Lower lobe of right lung (tissue), 2 donors: ENCODE measurements around the gene FARS2. TPM values are rescaled to one million over a fixed set of nuclear protein-coding genes. Genes with fewer than 3 reads are reported as not detected.
"Not testable (repeated sequence)": the region's sequence is repeated elsewhere in the genome, so short reads cannot be mapped to it uniquely, and the experiment has no call there.

ENCODE experiments used
- ATAC-seq, 2 donors: fragments of 200-7000 bp; cut with Tn5 transposase; one replicate each; pipeline ENCODE4 v1.9.1; 2020 to 2022; ENCODE audit warnings: mild to moderate bottlenecking in 2 of 2, moderate library complexity in 2 of 2
- DNase-seq: peaks from one replicate; pipeline ENCODE4 v3.0.0-alpha.2; 2020
- H3K27ac ChIP-seq: fragments of 200-600 bp; one replicate; pipeline ENCODE4 v1.8.0; 2022
- H3K27me3 ChIP-seq: fragments of 200-600 bp; one replicate; pipeline ENCODE4 v1.8.0; 2022; ENCODE audit warnings: low read depth
- H3K36me3 ChIP-seq: fragments of 200-600 bp; one replicate; pipeline ENCODE4 v1.8.0; 2022; ENCODE audit warnings: mild to moderate bottlenecking
- H3K4me1 ChIP-seq: fragments of 200-600 bp; one replicate; pipeline ENCODE4 v1.8.0; 2022
- H3K4me3 ChIP-seq: fragments of 200-600 bp; one replicate; pipeline ENCODE4 v1.8.0; 2022; ENCODE audit warnings: mild to moderate bottlenecking
- H3K9me3 ChIP-seq: fragments of 200-600 bp; one replicate; pipeline ENCODE4 v1.8.0; 2022
- CTCF ChIP-seq: fragments of 200-600 bp; IDR thresholded peaks from one replicate; pipeline ENCODE4 v1.8.0; 2022; ENCODE audit warnings: antibody characterized with exemption, mild to moderate bottlenecking
- intact Hi-C: fragments of 100-400 bp; cut with DNase I; formaldehyde crosslinking; loops from one replicate; pipeline ENCODE4 v1.11.0; 2022
- total RNA-seq: library from RNA; stranded (reverse); fragmentation: NEBNext Ultra II Directional; extraction: Animal tissue kit (Norgen Biotek cat#: 25700); gene quantifications from one replicate; pipeline ENCODE4 v1.2.1, GENCODE V29; 2021
- donor health status: DM: no; HTN: yes; CAD: no; lungs with severe emphysema.

FARS2 gene
- total RNA-seq, 1 donor from 2014 or later, result 17.0 TPM

DNA sequence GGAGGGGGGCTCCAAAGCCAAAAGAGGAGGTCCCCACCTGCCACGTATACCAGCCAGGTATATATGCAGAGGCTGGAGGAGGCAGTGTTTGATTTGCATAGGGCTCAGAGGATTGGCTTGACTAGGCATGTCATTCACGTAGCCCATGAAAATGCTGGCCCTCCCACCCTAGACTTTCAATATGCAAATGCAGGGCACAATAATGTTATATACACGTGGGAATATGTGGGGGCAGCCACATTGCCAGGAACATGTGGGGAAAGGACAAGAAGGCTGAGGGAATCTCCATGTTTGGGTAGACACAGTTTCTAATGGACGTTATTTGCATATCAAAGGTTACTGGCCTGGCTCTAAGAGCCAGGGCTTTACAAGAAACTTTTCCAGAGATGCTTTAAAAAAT lies 301.8 kb downstream of the FARS2 start:
- H3K27me3 ChIP-seq, result no peaks in the 10 kb centered on the region
- H3K4me3 ChIP-seq, result no peak overlapping the region
- DNase-seq (no peak), ATAC-seq (no peak)
- no peaks in the 10 kb centered on the region for H3K9me3 ChIP-seq
- H3K36me3 ChIP-seq, result no peaks in the 10 kb centered on the region
- no peak overlapping the region for H3K27ac ChIP-seq
- intact Hi-C loops, result no loop called here
- TF ChIP-seq CTCF, result no peak
- peaks cover 8% of the 10 kb centered on the region for H3K4me1 ChIP-seq

GRCh38 chr6:5564746-5565145 lies 303.4 kb downstream of the FARS2 start:
- H3K4me3 ChIP-seq, ATAC-seq, H3K27ac ChIP-seq, H3K4me1 ChIP-seq, H3K36me3 ChIP-seq, intact Hi-C loops, DNase-seq, H3K27me3 ChIP-seq, H3K9me3 ChIP-seq: not testable (repeated sequence)

DNA sequence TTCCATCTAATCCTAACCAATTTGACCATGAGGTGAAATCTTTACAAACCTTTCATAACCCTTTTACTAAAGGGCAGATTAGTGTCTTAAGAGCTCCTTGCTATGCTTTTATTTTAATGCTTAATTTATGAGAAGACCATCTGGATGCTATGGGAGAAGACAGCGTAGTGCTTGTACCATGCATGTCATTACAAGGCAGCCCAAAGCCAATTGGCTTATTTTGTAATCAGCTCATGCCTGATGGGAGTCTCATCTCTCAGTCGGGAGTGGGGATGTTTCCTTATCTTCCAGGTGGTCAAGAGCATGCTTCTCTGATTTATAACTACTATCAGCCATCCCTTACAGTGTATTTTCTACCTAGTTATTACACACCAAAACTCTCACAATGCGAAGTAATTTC lies 304.7 kb downstream of the FARS2 start:
- no peak overlapping the region for H3K4me3 ChIP-seq
- H3K27me3 ChIP-seq, result no peaks in the 10 kb centered on the region
- H3K36me3 ChIP-seq, result no peaks in the 10 kb centered on the region
- no peak overlapping the region for H3K27ac ChIP-seq
- no peak for TF ChIP-seq CTCF
- ATAC-seq (no peak), DNase-seq (no peak)
- intact Hi-C loops, result no loop called here
- H3K9me3 ChIP-seq, result no peaks in the 10 kb centered on the region
- H3K4me1 ChIP-seq, result peaks cover 8% of the 10 kb centered on the region

DNA sequence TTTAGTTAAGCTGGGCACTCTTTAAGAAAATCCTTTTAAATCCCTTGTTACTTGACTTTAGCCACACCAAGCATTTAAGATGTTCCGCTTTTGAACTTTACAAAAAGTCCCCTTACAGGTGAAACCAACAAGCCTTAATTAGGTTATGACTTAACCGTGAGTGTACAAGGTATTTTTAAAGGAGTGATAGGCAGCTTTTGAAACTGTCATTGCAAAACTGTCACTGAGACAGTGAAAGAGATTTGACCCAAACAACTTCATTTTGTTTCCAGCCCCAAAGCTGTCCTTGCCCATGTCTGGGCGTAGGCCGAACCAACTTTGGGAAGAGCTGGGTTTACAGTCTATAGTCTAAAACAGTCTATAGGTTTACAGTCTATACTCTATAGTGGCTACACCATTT lies 305.4 kb downstream of the FARS2 start:
- Histone ChIP-seq H3K4me1 (peaks cover 8% of the 10 kb centered on the region), H3K27me3 (no peaks in the 10 kb centered on the region), H3K27ac (no peak overlapping the region), H3K4me3 (no peak overlapping the region), H3K36me3 (no peaks in the 10 kb centered on the region), H3K9me3 (no peaks in the 10 kb centered on the region)
- no peak for DNase-seq
- intact Hi-C loops, result no loop called here
- no peak for TF ChIP-seq CTCF
- ATAC-seq, result no peak

DNA sequence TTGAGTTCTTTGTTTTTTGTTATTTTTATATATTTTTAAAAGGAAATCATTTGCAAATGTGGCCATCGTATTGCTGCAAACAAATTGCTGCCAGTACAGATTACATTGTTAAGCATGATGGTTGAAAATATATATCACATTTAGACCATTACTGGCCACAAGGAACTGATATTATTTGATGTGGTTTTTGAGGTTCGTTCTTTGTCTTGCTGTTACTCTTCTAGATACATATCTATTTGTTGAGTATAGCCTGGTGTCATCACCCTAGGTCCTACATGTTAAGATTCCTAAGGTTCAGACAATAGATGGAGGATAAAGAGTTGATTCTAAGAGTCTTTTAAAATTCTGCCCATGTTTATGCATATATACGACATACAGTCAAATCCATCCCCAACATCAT lies 306.0 kb downstream of the FARS2 start:
- Histone ChIP-seq H3K27me3 (no peaks in the 10 kb centered on the region), H3K4me3 (no peak overlapping the region), H3K4me1 (peaks cover 8% of the 10 kb centered on the region), H3K36me3 (no peaks in the 10 kb centered on the region), H3K27ac (no peak overlapping the region), H3K9me3 (no peaks in the 10 kb centered on the region)
- DNase-seq, result no peak
- ATAC-seq, result no peak
- intact Hi-C loops, result no loop called here
- no peak for TF ChIP-seq CTCF

DNA sequence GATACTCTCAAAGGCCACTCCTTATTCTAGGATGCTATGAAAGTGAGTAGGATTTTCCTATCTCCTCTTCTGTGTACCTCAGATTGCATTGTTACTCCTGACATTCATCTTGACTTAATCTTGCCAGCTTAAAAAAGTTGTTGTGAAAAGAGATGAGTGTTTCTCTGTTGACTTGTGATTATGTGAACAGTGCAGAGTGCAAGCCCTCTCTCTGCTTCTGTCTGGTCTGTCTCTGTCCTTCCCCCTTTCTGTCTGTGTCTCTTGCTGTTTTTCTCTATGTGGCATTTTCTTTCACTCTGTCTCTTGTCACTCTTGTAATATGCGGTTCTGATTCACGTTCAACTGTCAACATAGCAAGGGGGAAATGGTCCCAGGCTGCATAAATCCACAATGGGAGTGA lies 306.6 kb downstream of the FARS2 start:
- intact Hi-C loops, result no loop called here
- no peaks in the 10 kb centered on the region for H3K9me3 ChIP-seq
- TF ChIP-seq CTCF, result no peak
- DNase-seq, result no peak
- ATAC-seq, result no peak
- H3K36me3 ChIP-seq, result no peaks in the 10 kb centered on the region
- no peaks in the 10 kb centered on the region for H3K27me3 ChIP-seq
- H3K4me1 ChIP-seq, result peaks cover 8% of the 10 kb centered on the region
- H3K27ac ChIP-seq, result no peak overlapping the region
- no peak overlapping the region for H3K4me3 ChIP-seq
